Tibial artery (tissue), 4 donors: ENCODE results near the gene PHACTR1.

Source experiments
- DNase-seq, 2 donors: peaks; one replicate each; pipeline ENCODE4 v3.0.0-alpha.2; 2019
- H3K27ac ChIP-seq, 2 donors: fragments of 200-600 bp; sonication (generic) in 1 of 2; 1 replicate in 1 of 2; 2 replicates in 1 of 2; pipeline ENCODE4 v1.5.1; 2018 to 2019; ENCODE audit warnings: mild to moderate bottlenecking in 1 of 2
- H3K27me3 ChIP-seq, 2 donors: fragments of 200-600 bp; sonication (generic) in 1 of 2; one replicate each; pipeline versions ENCODE4 v1.5.1 to v1.6.0; 2016 to 2019
- H3K36me3 ChIP-seq, 3 donors: fragments of 200-600 bp; sonication (generic) in 2 of 3; one replicate each; pipeline ENCODE4 v1.5.1; 2016 to 2019; ENCODE audit warnings: mild to moderate bottlenecking in 2 of 3
- H3K4me1 ChIP-seq, 4 donors: fragments of 200-600 bp; sonication (generic) in 2 of 4; 1 replicate in 3 of 4; 2 replicates in 1 of 4; pipeline ENCODE4 v1.5.1; 2016 to 2019
- H3K4me3 ChIP-seq, 2 donors: fragments of 200-600 bp; sonication (generic) in 1 of 2; 1 replicate in 1 of 2; 2 replicates in 1 of 2; pipeline ENCODE4 v1.5.1; 2018 to 2019; ENCODE audit warnings: mild to moderate bottlenecking in 2 of 2
- H3K9me3 ChIP-seq, 3 donors: fragments of 200-600 bp; sonication (generic) in 1 of 3; one replicate each; pipeline ENCODE4 v1.5.1; 2016 to 2019
- intact Hi-C: fragments of 100-400 bp; cut with DNase I; formaldehyde crosslinking; loops from one replicate; pipeline ENCODE4 v1.15.0; 2023; ENCODE audit warnings: low total_unique reads
- TF ChIP-seq, protein P1 (sequence below), 2 experiments: fragments of 200-600 bp in 1 of 2; fragments of 450-650 bp in 1 of 2; IDR thresholded peaks; one replicate each; pipeline ENCODE4 v1.5.1; 2017 to 2019; ENCODE audit warnings: antibody characterized with exemption in 2 of 2, mild to moderate bottlenecking in 1 of 2, moderate library complexity in 1 of 2

Gene PHACTR1

GRCh38 chr6:13076575-13076974 is 360.0 kb downstream of the PHACTR1 start:
- intact Hi-C loops = loop anchor here (5.0 kb wide), 1 partner anchor 734 kb away; no protein-coding TSS in a partner anchor
- TF ChIP-seq, protein P1, sequence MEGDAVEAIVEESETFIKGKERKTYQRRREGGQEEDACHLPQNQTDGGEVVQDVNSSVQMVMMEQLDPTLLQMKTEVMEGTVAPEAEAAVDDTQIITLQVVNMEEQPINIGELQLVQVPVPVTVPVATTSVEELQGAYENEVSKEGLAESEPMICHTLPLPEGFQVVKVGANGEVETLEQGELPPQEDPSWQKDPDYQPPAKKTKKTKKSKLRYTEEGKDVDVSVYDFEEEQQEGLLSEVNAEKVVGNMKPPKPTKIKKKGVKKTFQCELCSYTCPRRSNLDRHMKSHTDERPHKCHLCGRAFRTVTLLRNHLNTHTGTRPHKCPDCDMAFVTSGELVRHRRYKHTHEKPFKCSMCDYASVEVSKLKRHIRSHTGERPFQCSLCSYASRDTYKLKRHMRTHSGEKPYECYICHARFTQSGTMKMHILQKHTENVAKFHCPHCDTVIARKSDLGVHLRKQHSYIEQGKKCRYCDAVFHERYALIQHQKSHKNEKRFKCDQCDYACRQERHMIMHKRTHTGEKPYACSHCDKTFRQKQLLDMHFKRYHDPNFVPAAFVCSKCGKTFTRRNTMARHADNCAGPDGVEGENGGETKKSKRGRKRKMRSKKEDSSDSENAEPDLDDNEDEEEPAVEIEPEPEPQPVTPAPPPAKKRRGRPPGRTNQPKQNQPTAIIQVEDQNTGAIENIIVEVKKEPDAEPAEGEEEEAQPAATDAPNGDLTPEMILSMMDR (IDR thresholded peaks at IDR 0.05) = no peak
- Histone ChIP-seq H3K36me3 (no peaks in the 10 kb centered on the region), H3K27ac (peak overlapping the region in 1 of 2 donors; percentile 81), H3K9me3 (no peaks in the 10 kb centered on the region), H3K4me1 (peaks cover 0 to 98% (median 48%) of the 10 kb centered on the region in 4 donors), H3K27me3 (no peaks in the 10 kb centered on the region), H3K4me3 (no peak overlapping the region)
- no peak for DNase-seq

DNA sequence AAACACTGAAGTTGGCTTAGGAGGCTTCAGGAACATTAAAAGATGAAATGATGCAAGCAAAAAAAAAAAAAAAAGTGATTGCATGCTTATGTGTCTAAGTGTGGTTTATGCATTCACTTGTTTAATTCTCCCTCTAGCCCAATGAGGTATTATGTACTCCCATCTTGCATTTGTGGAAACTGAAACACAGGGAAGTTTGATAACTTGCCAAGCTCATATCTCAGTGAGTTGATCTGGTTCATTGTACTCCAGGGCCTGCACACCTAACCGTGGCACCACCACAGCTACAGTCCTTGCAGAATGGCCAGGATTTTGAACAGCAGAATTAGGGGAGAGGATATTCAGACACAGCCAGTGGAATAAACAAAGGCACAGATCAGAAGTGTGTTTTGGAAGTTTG is 360.6 kb downstream of the PHACTR1 start:
- peaks cover 0 to 98% (median 49%) of the 10 kb centered on the region in 4 donors for H3K4me1 ChIP-seq
- no peaks in the 10 kb centered on the region for H3K27me3 ChIP-seq
- no peak overlapping the region for H3K4me3 ChIP-seq
- no peaks in the 10 kb centered on the region for H3K9me3 ChIP-seq
- no peak for DNase-seq
- TF ChIP-seq, protein P1 (IDR thresholded peaks at IDR 0.05) = no peak
- H3K36me3 ChIP-seq = no peaks in the 10 kb centered on the region
- peak overlapping the region; percentile 73 to 81 for H3K27ac ChIP-seq
- intact Hi-C loops = loop anchor here (5.0 kb wide), 1 partner anchor 735 kb away; no protein-coding TSS in a partner anchor

GRCh38 chr6:13079096-13079723 is 362.6 kb downstream of the PHACTR1 start:
- Histone ChIP-seq H3K9me3 (no peaks in the 10 kb centered on the region), H3K27me3 (no peaks in the 10 kb centered on the region), H3K4me3 (no peak overlapping the region), H3K27ac (peak overlapping the region; percentile 73 to 81), H3K36me3 (no peaks in the 10 kb centered on the region), H3K4me1 (peaks cover 0 to 81% (median 45%) of the 10 kb centered on the region in 4 donors)
- intact Hi-C loops = loop anchor here (5.0 kb wide), 1 partner anchor 737 kb away; no protein-coding TSS in a partner anchor
- TF ChIP-seq, protein P1 (IDR thresholded peaks at IDR 0.05) = no peak
- no peak for DNase-seq

- H3K27ac ChIP-seq = peak overlapping the region; percentile 73 to 81
- H3K4me1 ChIP-seq = peaks cover 0 to 67% (median 42%) of the 10 kb centered on the region in 4 donors
- H3K36me3 ChIP-seq = no peaks in the 10 kb centered on the region
- H3K9me3 ChIP-seq = no peaks in the 10 kb centered on the region
- TF ChIP-seq, protein P1 (IDR thresholded peaks at IDR 0.05) = no peak
- H3K4me3 ChIP-seq = peak overlapping the region in 1 of 2 donors; percentile 9
- no peak for DNase-seq
- intact Hi-C loops = no loop called here
- no peaks in the 10 kb centered on the region for H3K27me3 ChIP-seq
Measured at GRCh38 chr6:13080462-13081188, 364.1 kb downstream of the PHACTR1 start.

DNA sequence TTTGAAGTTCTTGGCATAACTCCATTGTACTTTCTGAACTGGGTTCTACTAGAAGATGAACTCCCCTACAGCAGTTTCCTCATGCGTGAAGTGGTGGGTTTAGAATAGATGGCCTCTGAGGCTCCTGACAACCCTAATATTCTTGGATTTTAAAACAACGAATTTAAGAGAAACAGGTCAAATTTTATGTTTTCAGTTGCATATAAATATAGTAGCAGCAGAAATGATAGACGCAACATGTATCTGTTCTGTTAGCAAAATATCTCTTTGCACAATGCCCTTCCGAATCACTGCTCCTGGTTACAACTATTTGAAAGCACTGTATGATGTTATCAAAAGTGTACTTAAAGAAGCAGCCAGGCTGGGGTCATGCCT is 364.6 kb downstream of the PHACTR1 start:
- TF ChIP-seq, protein P1 (IDR thresholded peaks at IDR 0.05) = no peak
- intact Hi-C loops = no loop called here
- Histone ChIP-seq H3K27me3 (no peaks in the 10 kb centered on the region), H3K4me3 (peak overlapping the region in 1 of 2 donors; percentile 9), H3K36me3 (no peaks in the 10 kb centered on the region), H3K4me1 (peaks cover 0 to 64% (median 40%) of the 10 kb centered on the region in 4 donors), H3K27ac (peak overlapping the region; percentile 73 to 81), H3K9me3 (no peaks in the 10 kb centered on the region)
- no peak for DNase-seq
